GM19463 (cell line): ENCODE data around the gene LRFN2.

ENCODE experiments used
- ATAC-seq: cut with Tn5 transposase; IDR thresholded peaks from one replicate; pipeline ENCODE4 v1.9.1; 2021; ENCODE audit warnings: mild to moderate bottlenecking, moderate library complexity; ENCODE audit not compliant: unreplicated experiment

LRFN2 gene

DNA sequence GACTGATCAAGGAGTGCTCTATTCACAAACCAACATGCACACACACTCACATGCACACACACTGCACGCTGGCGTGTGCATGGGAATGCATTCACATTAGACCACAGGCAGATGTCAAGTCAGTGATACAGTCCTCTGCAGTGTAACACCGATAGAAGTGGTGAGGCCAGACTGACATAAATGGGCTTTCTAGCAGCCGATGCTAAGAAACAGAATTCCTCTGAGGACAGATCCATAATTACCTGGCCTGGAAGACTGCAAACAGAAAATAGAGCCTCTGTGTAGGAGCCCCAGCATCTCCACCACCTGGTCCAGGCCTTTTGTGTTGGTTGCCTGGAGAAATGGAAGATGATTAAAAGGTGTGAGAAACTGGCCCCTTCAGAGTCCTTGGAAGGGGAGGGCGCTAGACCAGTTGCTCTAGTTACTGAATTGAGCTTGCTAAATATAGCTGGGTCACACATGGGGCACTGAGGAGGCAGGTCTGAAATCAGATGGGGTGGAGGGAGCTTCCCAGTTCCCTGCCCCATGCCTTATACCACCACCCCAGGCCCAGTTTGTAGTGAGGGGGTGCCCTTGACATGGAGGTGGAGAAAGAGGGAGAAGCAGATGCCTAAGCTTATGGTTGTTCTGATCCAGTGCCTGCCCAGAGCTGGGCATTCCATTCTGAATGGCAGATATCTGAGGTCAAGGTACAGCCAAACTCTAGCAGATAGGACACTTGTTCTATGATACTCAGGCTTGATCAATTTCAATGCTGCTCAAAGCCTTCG lies 233.8 kb downstream of the LRFN2 start:
- no peak for ATAC-seq

DNA sequence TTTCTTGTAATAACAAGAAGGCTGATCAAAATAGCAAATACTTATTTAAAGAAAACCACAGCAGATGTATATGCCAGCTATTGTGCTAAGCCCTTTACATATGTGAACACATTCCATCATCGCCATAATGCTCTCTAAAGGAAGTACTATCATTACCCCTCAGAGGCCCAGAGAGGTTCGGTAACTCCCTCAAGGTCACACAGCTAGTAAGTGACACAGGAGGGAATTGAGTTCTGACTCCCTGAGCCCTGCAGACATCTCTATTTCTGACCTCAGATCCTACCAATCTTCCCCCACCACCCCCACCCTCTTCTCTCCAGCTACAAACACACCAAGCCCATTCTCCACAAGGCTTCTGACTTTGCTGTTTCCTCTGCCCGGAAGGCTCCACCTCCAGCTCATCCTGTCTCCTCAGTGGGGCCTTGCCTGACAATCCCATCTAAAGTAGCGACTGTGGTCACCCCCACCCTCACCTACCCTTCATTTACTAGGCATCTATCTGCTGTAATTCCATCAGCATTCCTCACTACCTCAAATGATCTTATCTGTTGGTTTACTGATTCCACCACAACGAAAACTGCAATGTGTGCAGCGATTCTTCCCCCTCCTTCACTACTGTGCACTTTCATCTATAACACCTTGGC lies 234.5 kb downstream of the LRFN2 start:
- ATAC-seq = no peak

DNA sequence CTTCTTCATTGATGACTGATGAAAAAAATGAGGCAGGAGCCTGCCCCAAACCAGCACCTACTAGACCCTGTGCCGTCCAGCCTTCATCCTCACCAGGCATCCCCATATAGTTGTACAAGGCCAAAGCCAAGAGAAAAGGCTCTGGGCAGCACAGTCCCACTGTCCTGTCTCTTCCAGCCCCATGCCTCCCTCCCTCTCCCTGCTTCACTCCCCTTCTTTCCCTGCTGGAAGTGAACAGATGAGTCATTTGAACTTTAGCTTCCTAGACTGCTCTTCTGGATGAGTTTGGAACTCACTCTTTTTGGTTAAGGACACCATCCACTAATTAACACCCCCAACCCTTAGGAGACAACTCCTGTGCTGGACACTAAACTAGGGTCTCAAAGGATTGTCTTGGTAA lies 235.2 kb downstream of the LRFN2 start:
- no peak for ATAC-seq

DNA sequence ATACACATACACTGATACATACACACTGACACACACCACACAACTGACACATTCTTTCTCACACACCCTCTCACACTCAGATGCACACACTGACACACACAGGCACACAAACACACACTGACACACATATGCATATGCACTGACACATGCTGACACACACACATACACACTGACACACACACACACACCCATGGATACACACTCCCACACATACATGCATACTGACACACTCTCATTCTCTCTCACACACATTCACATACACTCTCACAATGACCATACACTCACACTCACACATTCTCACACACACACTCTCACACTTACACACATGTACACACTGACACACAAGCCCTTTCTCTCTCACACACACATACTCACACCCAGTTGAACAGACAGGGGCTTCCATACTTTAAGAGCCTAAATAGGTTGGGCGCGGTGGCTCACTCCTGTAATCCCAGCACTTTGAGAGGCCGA lies 236.4 kb downstream of the LRFN2 start:
- no peak for ATAC-seq

DNA sequence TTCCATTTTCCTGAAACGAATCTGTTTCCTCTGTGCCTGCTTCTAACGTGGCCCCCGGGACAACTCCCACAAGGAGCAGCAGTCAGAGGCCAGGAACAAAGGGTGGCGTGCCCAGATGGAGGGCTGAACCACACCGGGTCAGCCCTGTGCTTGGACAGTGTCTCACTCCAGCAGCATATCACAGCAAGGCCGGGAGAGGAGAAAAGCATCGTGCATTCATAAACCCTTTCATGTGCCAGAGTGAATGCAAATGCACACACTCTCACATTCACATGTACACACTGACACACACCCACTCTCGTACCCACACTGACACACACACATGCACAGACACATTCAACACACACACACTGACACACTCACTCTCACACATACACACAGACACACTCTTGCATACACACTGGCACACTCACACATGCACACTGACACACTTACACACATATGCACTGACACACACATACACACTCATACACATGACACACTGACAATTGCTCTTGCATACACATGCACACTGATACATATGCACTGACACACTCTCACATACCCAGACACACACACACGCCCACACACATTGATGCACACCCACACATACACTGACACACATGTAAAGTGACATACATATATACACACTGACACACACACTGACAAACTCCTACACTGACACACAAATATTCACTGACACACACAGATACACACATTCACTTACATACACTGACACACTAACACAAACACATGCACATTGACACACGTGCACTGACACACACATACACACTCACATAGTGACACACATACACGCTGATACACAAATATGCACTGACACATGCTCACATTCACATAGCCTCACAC lies 237.0 kb downstream of the LRFN2 start:
- ATAC-seq = no peak

DNA sequence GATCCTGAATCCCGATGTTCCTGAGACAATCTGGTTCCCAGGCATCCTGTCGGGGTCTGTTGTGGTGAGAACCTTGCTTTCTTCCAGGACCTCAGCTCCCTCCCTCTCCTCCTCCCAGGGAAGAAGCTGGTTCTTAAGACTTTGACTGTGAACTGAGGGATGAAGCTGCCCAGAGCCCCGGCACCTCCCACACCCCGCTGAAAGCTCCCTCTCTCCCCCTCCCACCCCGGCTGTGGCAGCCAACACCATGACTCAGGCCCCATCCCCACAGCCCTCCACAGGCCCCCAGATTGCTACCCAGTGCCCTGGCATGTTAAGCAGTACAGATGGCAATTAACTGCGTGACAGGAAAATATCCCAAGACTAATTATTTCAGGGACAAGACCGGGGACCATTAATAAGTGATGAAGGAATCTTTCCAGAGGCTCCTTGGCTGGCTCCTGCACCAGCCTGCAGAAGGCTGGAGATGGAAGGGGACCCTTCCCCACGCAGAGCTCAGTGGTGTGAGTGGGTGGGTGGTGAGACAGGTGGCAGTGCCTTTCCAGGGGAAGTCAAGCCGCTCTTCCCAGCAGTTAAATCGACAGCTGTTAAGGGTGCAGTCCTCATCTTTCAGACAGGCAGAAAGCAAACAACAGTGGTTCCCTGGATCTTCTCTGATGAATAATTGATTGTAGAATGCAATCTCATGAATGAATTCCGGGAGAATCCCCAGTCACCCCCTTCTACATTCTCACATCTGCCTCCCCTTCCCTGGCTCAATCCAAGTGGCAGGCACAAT lies 237.9 kb downstream of the LRFN2 start:
- ATAC-seq = no peak

DNA sequence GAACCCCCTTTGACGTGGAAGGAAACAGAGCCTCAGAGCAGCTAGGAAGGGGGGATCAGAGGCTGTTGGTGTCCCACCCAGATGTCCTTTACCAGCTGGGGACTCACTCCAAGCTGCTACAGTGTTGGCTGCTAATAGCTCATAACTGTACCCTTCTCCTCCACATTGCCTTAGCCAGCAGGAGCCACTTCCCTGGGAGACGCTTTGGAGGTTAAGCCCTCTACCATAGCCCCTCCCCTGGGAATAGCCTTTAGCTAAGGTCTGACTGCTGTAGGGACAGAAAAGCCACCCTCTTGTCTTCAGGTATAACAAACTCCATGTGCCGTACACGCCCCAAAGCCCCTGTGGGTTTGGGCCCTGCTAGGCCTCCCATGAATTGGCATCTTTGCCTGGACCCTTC lies 238.6 kb downstream of the LRFN2 start:
- ATAC-seq = no peak

DNA sequence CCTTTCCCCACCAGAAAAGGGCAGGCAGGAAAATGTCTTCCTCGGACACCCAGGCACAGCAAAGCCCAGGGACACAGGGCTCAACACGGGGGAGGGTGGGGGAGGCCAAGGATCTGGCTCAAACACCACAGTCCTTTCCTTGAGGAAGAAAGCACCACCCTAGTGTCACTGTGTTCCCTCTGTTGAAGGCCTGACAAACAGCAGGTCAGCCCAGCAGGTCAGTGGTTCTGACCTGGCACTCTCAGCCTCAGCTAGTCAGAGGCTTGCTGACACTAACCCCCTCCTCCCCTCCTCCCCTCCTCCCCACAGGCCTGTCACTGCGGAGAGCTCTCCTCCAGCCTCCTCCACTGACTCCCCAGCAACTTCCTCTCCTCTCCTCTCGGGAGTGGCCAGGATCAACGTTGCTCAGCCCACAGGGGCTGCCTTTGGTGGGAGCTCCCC lies 239.6 kb downstream of the LRFN2 start:
- ATAC-seq = no peak

DNA sequence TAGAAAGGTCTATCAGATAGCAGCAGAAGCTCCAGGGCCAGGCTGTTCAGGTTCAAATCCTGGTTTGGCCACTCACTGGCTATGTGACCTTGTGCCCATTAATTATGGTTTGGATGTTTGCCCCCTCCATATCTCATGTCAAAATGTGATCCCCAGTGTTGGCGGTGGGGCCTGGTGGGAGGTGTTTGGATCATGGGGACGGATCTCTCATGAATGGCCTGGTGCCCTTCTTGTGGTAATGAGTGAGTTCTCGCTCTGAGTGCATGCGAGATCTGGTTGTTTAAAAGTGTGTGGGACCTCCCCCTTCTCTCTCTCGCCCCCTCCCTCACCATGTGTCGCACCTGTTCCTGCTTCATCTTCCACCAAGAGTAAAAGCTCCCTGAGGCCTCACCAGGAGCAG lies 240.9 kb downstream of the LRFN2 start:
- no peak for ATAC-seq

DNA sequence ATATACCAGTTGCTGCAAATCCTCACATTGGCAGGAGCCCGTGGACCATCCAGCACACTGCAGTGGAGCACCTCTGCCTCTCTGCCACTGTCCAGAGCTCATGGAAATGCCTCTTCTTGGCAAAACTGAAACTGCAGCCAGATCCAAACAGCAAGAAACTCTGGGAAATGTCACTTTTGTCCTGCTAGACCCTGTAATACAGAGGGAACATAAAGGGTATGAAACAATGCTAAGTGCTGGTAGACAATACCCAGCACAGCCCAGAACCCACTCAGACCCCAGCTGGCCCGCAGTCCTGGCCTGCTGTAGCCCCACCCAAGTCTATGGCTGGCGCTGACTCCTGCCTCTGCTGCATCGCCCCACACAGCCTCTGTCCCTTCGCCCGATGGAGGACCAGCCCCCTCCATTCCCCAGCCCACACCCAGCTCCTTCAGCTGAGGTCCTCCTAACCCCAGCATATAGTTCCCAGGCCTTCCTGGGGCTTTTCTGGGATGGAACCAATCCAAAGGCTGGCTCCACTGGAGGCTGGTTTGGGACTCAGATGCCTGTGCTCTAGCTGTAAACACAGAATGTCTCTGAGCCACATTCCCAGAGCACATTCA lies 242.5 kb downstream of the LRFN2 start:
- ATAC-seq = no peak

DNA sequence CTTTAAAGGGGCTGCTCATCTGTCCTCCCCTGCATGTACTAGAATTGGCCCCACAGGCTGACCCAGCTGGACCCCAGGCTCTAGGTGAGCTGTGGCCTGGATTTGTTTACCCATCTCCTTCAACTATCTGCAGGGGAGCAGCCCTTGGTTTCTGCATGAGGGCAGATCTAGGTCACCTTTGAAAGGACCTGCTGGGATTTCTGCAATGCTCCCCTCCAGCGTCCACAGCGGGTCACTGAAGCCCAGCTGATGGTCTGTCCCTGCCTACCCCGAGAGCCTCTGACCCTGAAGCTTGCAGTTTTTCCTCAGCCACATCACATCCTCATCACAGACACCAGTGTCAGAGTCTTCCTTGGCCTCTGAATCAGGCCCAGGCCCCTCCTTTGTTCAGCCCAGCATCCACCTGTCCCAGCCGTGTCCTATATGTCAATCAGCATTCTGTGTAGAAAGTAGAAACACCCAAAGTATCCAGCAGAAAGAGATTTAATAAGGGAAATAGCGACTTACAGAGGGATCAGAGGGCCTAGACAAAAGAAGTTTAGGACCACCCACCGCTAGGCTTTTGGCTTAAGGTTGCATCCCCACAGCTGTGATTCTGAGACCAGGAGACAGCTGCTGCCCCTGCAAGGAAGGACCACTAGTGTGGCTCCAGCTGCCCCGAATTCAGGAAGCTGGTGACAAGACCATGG lies 243.1 kb downstream of the LRFN2 start:
- ATAC-seq = no peak

DNA sequence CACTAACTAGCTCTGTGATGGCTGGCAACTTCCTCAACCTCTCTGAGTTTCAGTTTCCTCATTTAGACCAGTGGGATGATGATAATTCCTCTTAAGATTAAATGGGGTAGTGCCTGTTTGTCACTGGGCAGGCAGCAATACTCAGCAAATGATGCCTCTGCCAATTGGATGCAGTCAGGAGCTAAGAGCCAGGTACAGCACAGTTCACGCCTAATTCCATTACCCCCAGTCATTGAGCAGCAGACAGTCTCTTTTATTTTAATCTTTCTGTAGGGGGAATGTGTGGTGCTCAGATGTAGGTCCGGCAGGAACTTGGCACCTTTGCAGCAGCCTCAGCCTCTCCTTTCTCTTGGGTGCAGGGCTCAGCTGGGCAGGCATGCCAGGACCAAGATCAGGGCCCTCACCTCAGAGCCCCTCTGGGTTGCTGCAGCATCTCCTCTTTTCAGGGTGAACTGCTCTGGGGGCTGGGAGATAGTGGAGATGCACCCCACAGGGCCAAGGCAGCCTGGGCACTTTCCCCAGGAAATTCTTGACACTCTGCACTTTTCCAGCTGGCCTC lies 243.8 kb downstream of the LRFN2 start:
- no peak for ATAC-seq

DNA sequence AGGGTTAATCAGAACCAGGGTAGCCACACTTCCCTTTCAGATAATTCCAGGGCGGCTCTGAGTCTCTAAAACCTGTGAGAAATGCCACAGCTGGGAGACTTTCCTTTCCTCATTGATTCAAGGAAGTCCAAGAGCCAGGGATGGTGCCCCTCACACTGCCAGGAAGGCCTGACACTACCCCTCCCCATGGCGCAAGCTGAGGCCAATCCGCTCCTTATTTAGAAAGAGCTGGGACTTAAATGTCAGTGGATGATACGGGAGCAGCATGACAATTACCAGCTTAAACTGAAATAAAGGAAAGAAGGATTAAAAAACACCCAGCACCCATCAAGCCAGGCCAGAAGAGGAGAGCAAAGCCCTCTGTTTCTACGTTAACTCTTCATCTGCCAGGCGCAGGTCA lies 244.4 kb downstream of the LRFN2 start:
- ATAC-seq = no peak

DNA sequence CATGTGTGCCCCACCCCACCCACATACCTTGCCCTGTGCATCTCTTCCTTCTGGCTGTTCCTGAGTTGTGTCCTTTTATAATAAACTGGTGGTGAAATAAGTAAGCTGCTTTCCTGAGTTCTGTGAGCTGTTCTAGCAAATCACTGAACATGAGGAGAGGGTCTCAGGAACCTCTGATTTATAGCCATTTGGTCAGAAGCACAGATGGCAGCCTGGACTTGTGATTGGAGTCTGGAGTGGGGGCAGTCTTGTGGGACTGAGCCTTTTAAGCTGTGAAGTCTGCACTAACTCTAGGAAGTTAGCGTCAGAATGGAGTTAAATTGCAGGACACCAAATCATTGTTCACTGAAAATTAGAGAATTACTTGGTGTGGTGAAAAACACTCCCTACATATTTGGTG lies 245.4 kb downstream of the LRFN2 start:
- ATAC-seq = no peak
